Activated CD4-positive, alpha-beta T cell treated with anti-CD3 and anti-CD28 coated beads, Interleukin-2, amount 50 U/mL, for 4 hours (primary cell): ENCODE results near the gene FBXL5.
A peak's percentile ranks its signal among the peaks of the same experiment; 100 is the strongest.

Experiments used
- DNase-seq, 2 experiments: peaks; one replicate each; pipeline ENCODE4 v3.0.0-alpha.2; 2020

The FBXL5 gene

GRCh38 chr4:15655223-15656037 is at the start of gene FBXL5:
Gene FBXL5, minus strand, starts transcription at chr4:15655357. Its CDS starts 70 bp downstream, at chr4:15655287.
- DNase-seq, result peak; percentile 62 to 71

GRCh38 chr4:15704129-15704528 is 49.0 kb upstream of the FBXL5 start:
- no peak for DNase-seq

- no peak for DNase-seq
Measured at GRCh38 chr4:15703439-15703838, 48.3 kb upstream of the FBXL5 start.

- DNase-seq, result peak; percentile 31 to 34
Measured at GRCh38 chr4:15702941-15703403, 47.8 kb upstream of the FBXL5 start, which contains the start of gene BST1. Gene BST1, plus strand, starts transcription at chr4:15703065. Its CDS starts 80 bp downstream, at chr4:15703145.

GRCh38 chr4:15696866-15697265 is 41.7 kb upstream of the FBXL5 start:
- DNase-seq, result no peak

- DNase-seq, result no peak
Measured at GRCh38 chr4:15695729-15696128, 40.6 kb upstream of the FBXL5 start.

- no peak for DNase-seq
Measured at GRCh38 chr4:15695240-15695699, 40.1 kb upstream of the FBXL5 start.

- DNase-seq, result no peak
Measured at GRCh38 chr4:15694431-15694830, 39.3 kb upstream of the FBXL5 start.

- no peak for DNase-seq
Measured at GRCh38 chr4:15692602-15693001, 37.4 kb upstream of the FBXL5 start.

- DNase-seq, result no peak
Measured at GRCh38 chr4:15691346-15692135, 36.4 kb upstream of the FBXL5 start.

- DNase-seq, result no peak
Measured at GRCh38 chr4:15690020-15690809, 35.1 kb upstream of the FBXL5 start.

GRCh38 chr4:15689540-15689939 is 34.4 kb upstream of the FBXL5 start:
- DNase-seq, result no peak

- no peak for DNase-seq
Measured at GRCh38 chr4:15688051-15688450, 32.9 kb upstream of the FBXL5 start.

GRCh38 chr4:15684498-15684897 is 29.3 kb upstream of the FBXL5 start:
- no peak for DNase-seq

GRCh38 chr4:15683143-15683495 is 28.0 kb upstream of the FBXL5 start:
- no peak for DNase-seq

- no peak for DNase-seq
Measured at GRCh38 chr4:15682242-15683142, 27.3 kb upstream of the FBXL5 start.

- DNase-seq, result peak; percentile 96 to 98
Measured at GRCh38 chr4:15681372-15682241, 26.4 kb upstream of the FBXL5 start, which contains the start of gene FAM200B. Gene FAM200B, plus strand, starts transcription at chr4:15681827. Its CDS starts 5,151 bp downstream, at chr4:15686978.

GRCh38 chr4:15681067-15681371 is 25.9 kb upstream of the FBXL5 start:
- DNase-seq, result no peak

GRCh38 chr4:15677507-15677988 is 22.4 kb upstream of the FBXL5 start:
- DNase-seq, result no peak

GRCh38 chr4:15676899-15677298 is 21.7 kb upstream of the FBXL5 start:
- no peak for DNase-seq

GRCh38 chr4:15676039-15676438 is 20.9 kb upstream of the FBXL5 start:
- no peak for DNase-seq
